CD4-positive, alpha-beta T cell treated with Interferon alpha-2 for 1 hour (primary cell): ENCODE data around the gene ARHGAP8.
"Not testable (repeated sequence)": the region's sequence is repeated elsewhere in the genome, so short reads cannot be mapped to it uniquely, and the experiment has no call there.

Experiments
- DNase-seq, 2 donors: peaks; one replicate each; pipeline ENCODE4 v3.0.0-alpha.2; 2020 to 2022

The ARHGAP8 gene

DNA sequence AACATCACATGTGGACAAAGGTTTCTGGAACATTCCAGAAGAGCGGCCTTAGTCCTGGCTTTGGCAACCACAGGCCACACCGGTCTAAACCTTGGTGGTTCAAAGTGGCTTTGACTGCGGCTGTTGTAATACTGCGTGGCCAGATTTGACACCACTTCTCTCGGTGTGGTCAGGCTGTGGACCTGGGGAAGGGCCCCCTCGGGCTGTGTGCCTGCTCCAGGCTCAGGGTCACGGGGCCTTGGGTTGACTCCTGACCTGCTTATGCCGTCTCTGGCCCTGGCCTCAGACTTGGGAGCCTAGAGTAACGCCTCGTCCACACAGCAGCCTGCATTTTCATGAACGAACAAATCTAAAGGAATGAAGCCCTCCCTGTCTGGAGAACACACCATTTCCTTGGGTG is 139.4 kb downstream of the ARHGAP8 start:
- no peak for DNase-seq

DNA sequence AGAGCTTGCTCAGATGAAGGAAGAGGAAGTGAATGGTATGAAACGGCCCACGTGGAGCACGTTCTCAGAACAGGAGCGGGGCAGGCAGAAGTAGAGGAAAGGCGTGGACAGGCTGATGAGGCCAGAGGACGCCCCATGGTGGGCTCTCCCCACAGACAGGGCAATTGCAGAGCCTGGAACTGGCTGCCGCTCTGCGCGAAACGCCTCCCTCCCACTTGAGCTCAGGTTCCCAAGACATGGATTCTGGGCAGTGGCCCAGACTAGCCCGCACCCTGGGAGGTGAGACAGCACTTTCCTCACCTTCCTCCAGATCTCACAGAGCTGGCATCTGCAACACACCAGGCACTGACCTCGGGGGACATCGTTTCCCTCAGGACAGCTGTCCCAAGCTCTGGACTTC is 139.9 kb downstream of the ARHGAP8 start:
- no peak for DNase-seq

DNA sequence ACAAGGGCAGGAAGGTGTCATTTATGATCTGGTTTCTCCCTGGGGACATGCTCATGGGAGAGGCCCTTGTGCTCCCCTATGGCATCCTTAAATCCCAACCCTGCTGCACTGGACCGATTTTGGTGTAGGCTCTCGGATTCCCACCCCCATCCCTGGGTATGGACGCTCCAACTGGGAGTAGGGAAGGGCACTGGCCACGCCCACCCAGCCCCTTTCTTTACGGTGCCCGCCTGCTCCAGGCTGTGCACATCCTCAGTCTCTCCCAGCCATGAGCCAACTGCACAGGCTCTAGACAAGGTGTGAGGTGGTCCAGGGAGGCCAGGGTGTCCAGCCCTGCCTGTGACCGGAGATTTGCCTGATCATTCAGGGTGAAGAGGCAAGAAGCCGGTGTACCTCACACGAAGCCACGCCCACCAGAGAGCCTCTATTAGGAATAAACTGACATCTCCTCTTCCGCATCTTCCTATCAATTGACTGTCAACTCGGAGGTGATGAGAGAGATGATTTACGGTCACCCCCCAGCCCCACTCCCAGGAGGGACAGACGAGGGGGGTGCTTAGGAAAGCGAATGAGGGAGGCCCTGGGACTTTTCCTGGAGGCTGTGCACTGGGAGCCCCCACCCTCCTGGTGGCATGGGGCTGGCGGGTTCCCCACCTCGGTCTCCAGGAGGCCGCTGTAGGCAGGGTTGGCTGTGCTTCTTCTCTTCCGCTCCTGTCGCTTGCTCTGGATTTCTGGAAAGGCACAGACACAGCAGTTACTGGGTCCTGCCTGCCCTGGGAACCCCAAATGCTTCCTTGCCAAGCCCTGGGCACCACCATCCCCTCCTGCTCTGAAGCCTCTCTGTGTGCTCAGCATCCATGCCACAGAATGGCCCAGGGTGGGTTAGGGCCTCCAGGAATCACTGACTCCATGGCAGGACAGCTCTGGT is 140.7 kb downstream of the ARHGAP8 start:
- DNase-seq = no peak

- no peak for DNase-seq
Observed at GRCh38 chr22:44893731-44894080, 141.3 kb downstream of the ARHGAP8 start.

DNA sequence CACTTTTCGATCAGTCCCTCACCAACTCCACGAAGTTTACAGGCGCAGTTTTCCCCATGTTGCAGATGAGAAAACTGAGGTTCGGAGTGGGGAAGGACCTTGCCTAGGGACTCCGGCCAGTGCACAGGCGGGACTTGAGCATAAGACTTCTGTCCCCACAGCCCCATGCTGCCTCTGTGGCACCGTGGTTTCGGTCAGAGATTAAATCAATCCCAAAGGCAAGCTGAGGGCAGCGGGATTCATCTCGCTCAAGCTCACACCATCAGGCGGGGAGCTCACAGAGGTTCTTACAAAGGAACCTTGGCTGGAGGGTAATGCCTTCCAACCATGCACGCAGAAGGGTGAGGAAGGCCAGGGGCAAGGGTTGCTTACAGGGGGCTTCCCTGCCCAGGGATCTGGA is 141.9 kb downstream of the ARHGAP8 start:
- DNase-seq = no peak

GRCh38 chr22:44894782-44895181 is 142.4 kb downstream of the ARHGAP8 start:
- DNase-seq = no peak

DNA sequence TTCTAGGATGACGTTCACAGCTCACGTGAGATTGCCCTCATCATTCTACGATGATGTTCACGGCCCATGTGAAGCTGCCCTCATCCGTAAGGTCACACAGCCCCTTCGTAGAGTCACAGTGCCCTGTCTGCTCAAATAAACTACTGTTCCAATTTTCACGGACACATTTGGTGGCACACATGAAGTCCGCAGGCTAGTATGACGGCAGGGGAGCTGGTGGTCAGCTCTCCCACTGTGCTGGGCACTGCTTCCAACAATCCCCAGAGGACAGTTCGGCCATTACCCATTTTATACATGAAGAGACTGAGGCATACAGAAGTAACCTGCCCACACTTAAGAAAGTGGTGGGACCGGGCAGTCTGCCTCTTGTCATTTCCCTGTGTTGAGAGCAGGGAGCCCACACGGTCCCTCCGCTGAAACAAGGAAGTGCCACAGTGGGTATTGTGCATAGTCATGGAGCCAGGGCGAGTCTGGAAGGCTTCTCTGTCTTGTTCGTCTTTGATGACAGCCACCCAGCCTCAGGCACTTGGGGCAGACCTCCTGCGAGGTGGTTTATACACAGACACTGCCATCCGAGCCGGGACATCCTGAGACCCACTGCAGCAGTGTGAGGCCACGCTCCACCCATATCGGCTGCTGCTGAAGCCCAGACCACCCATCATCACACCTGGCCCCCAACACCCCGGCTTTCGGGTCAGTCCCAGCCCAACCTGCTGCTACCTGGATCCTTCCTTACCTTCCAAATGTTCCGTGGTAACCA is 143.1 kb downstream of the ARHGAP8 start:
- no peak for DNase-seq

GRCh38 chr22:44898236-44898635 is 145.9 kb downstream of the ARHGAP8 start:
- DNase-seq = no peak

DNA sequence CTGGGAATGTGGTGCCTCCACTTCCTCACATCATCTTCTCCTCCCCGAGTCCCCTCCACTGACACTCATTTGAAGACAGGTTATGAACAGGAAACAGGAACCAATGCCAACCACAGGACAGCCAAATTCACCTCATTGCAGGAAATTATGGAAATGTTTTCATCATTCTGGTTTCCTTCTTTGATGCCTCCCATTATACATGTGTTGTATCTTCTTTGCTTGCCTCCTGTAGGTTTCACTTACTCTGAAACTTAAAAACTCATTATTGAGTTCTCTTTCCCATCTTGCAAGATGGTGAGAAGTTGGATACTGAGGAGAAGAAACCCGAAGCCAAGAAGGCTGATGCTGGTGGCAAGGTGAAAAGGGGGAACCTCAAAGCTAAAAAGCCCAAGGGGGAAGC is 148.9 kb downstream of the ARHGAP8 start:
- no peak for DNase-seq

- DNase-seq = not testable (repeated sequence)
Observed at GRCh38 chr22:44903164-44903563, 150.8 kb downstream of the ARHGAP8 start.

GRCh38 chr22:44904492-44905152 is 152.2 kb downstream of the ARHGAP8 start:
- DNase-seq = not testable (repeated sequence)

GRCh38 chr22:44906248-44906936 is 154.0 kb downstream of the ARHGAP8 start:
- DNase-seq = no peak

DNA sequence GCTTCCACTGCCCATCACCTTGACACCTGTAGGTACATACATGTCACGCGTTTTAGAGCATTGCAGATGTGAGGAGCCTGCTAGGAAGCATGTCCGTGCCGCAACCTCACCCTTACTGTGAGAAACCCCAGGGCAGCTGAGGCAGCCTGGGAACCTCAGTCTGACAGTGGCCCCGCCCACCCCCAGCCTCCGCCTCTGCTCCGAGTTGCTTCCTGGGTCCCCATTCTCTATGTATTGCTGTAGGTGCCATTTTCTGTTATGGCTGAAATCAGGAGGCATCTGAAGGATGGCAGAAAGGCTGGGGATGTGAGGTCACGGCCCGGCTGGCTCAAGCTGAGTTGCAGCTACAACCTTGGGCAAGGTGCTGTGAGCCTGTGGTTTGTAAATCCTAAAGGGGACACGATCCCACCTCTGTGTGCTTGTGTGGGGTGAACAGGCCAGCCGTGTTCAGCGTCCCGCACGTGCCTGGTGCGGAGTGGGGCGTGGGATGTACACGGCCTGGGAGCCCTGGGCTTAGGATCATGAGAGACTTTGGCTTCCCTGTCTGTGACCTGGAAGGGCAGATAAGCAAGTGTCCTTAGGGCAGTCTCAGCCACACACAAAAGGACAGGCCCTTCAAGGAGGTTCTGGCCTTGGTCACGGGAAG is 154.7 kb downstream of the ARHGAP8 start:
- DNase-seq = no peak

DNA sequence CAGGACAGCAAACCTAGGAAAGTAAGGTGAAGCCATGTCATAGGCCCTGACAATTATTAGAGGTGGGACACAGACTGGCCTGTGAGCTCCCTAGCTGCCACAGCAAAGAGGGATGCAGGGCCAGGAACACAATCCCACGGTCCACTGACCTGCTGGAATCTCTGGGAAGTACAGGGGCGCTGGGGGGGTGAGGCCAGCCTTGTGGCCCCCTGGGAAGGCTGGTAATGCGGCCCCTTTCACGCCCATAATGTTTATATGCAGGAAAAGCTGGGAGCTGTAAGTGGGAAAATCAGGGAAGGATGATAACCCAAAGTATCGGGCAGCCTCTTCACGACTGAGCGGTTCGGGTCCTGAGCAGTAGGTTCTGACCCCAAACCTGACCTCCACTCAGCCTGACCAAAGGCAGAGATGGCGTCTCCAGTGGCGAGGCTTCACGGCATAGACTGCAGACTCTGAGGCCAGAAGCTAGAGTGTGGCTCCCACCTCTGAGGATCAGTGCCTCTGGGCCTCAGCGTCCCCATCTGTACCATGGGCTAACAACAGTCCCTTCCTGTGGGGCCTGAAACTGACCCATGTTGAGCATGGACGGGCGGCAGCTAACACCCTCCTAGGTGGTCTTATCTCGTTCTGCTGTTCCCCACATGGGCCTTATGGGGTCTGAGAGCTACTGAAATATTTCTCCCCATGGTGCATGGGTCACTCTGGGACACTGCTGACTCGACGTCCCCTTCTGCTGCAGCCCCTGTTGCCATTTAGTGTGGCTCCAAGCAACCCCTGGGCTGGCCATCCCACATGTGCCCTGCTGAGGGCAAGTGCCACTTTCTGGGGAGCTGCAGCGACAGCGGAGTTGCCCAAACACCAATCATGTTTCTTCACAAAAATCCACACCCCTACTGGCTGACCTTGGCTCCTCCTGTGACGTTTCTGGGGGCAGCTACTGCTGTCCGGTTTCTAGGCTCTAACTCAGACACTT is 155.7 kb downstream of the ARHGAP8 start:
- no peak for DNase-seq

- no peak for DNase-seq
Observed at GRCh38 chr22:44909241-44909640, 156.9 kb downstream of the ARHGAP8 start.
